OCI-LY3 (cell line): ENCODE measurements around the gene GFPT2.

Experiments
- H2AFZ ChIP-seq: fragments of 200-600, 300-600 bp; shearing (Covaris generic); 2 replicates; pipeline ENCODE4 v1.6.0; 2014; ENCODE audit warnings: antibody characterized with exemption, low read depth, low read length
- H3K27ac ChIP-seq: fragments of 200-600, 300-600 bp; sonication (generic); 2 replicates; pipeline ENCODE4 v1.5.1; 2014; ENCODE audit warnings: mild to moderate bottlenecking, low read length, moderate library complexity, mixed read lengths
- H3K27me3 ChIP-seq: fragments of 200-600, 300-600 bp; sonication (generic); 2 replicates; pipeline ENCODE4 v1.6.1; 2014; ENCODE audit warnings: low read depth, low read length, mixed read lengths
- H3K36me3 ChIP-seq: fragments of 200-600, 300-600 bp; sonication (generic); replicated peaks from 2 replicates; pipeline ENCODE3; 2014; ENCODE audit warnings: low read depth, low read length, mixed read lengths
- H3K4me1 ChIP-seq: fragments of 300-600, 200-600 bp; sonication (generic); 2 replicates; pipeline ENCODE4 v1.6.1; 2014; ENCODE audit warnings: low read length, mixed read lengths
- H3K4me2 ChIP-seq: fragments of 200-600, 300-600 bp; sonication (generic); 2 replicates; pipeline ENCODE4 v1.6.1; 2014; ENCODE audit warnings: low read length, mixed read lengths
- H3K4me3 ChIP-seq: fragments of 300-600, 200-600 bp; sonication (generic); 2 replicates; pipeline ENCODE4 v1.5.1; 2014; ENCODE audit warnings: antibody characterized with exemption, mild to moderate bottlenecking, low read length, moderate library complexity
- H3K79me2 ChIP-seq: fragments of 300-600, 200-600 bp; shearing (Covaris generic); 2 replicates; pipeline ENCODE4 v1.6.1; 2014; ENCODE audit warnings: mild to moderate bottlenecking, low read length, mixed read lengths
- H3K9ac ChIP-seq: fragments of 300-600, 200-600 bp; shearing (Covaris generic); 2 replicates; pipeline ENCODE4 v1.6.0; 2014; ENCODE audit warnings: mild to moderate bottlenecking, low read length, moderate library complexity
- H3K9me3 ChIP-seq: fragments of 200-600, 300-600 bp; shearing (Covaris generic); 2 replicates; pipeline ENCODE4 v1.6.1; 2014; ENCODE audit warnings: low read length, mixed read lengths; ENCODE audit not compliant: insufficient read depth
- H4K20me1 ChIP-seq: fragments of 200-600, 300-600 bp; sonication (generic); 2 replicates; pipeline ENCODE4 v1.6.1; 2016; ENCODE audit warnings: low read length, mixed read lengths; ENCODE audit not compliant: insufficient read depth
- CTCF ChIP-seq: fragments of 200-600, 300-600 bp; sonication (generic); IDR thresholded peaks from 2 replicates; pipeline ENCODE4 v1.5.1; 2014; ENCODE audit warnings: antibody characterized with exemption, low read length, low read depth
- EZH2phosphoT487 ChIP-seq: fragments of 200-600 bp; shearing (Covaris generic); IDR thresholded peaks from 2 replicates; pipeline ENCODE4 v1.6.1; 2018; ENCODE audit warnings: antibody characterized with exemption, mixed run types, low read depth

The GFPT2 gene

GRCh38 chr5:180253036-180253824 lies 99.9 kb downstream of the GFPT2 start:
- H3K9me3 ChIP-seq: peaks cover 53% of the 10 kb centered on the region
- no peaks in the 10 kb centered on the region for H3K27me3 ChIP-seq
- H3K27ac ChIP-seq: no peak overlapping the region
- no peaks in the 10 kb centered on the region for H3K4me1 ChIP-seq
- TF ChIP-seq CTCF (no peak), EZH2phosphoT487 (no peak)
- no peak overlapping the region for H2AFZ ChIP-seq
- no peaks in the 10 kb centered on the region for H4K20me1 ChIP-seq
- H3K79me2 ChIP-seq: no peaks in the 10 kb centered on the region
- no peak overlapping the region for H3K9ac ChIP-seq
- H3K4me2 ChIP-seq: no peak overlapping the region
- peaks cover 94% of the 10 kb centered on the region for H3K36me3 ChIP-seq
- H3K4me3 ChIP-seq: no peak overlapping the region

- TF ChIP-seq EZH2phosphoT487: no peak
- TF ChIP-seq CTCF: no peak
- Histone ChIP-seq H3K9ac (no peak overlapping the region), H3K4me2 (no peak overlapping the region), H3K79me2 (no peaks in the 10 kb centered on the region), H2AFZ (no peak overlapping the region), H3K27me3 (no peaks in the 10 kb centered on the region), H3K9me3 (peaks cover 45% of the 10 kb centered on the region), H4K20me1 (no peaks in the 10 kb centered on the region), H3K4me3 (no peak overlapping the region), H3K4me1 (no peaks in the 10 kb centered on the region), H3K36me3 (peaks cover 93% of the 10 kb centered on the region), H3K27ac (no peak overlapping the region)
These were observed 101.2 kb downstream of the GFPT2 start for GRCh38 chr5:180251887-180252286.

GRCh38 chr5:180251141-180251540 lies 102.0 kb downstream of the GFPT2 start:
- no peaks in the 10 kb centered on the region for H3K27me3 ChIP-seq
- H3K79me2 ChIP-seq: no peaks in the 10 kb centered on the region
- H3K4me3 ChIP-seq: no peak overlapping the region
- H3K9ac ChIP-seq: no peak overlapping the region
- H3K36me3 ChIP-seq: peaks cover 91% of the 10 kb centered on the region
- TF ChIP-seq CTCF: no peak
- no peaks in the 10 kb centered on the region for H4K20me1 ChIP-seq
- H3K27ac ChIP-seq: no peak overlapping the region
- H3K4me2 ChIP-seq: no peak overlapping the region
- H3K9me3 ChIP-seq: peaks cover 45% of the 10 kb centered on the region
- H3K4me1 ChIP-seq: no peaks in the 10 kb centered on the region
- no peak overlapping the region for H2AFZ ChIP-seq
